Hepatocyte (in vitro differentiated cells): ENCODE data around the gene LASP1.
A peak's percentile ranks its signal among the peaks of the same experiment; 100 is the strongest.

ENCODE experiments used
- CTCF ChIP-seq: fragments of 200-600 bp; sonication (generic); IDR thresholded peaks from 2 replicates; pipeline ENCODE4 v1.5.1; 2016; ENCODE audit warnings: antibody characterized with exemption, mild to moderate bottlenecking; ENCODE audit not compliant: poor library complexity
- EZH2 ChIP-seq: fragments of 200-600 bp; sonication (generic); IDR thresholded peaks from 2 replicates; pipeline ENCODE4 v1.6.1; 2016; ENCODE audit warnings: antibody characterized with exemption, mild to moderate bottlenecking, borderline replicate concordance
- EZH2phosphoT487 ChIP-seq: fragments of 200-600 bp; sonication (generic); IDR thresholded peaks from one replicate; pipeline ENCODE4 v1.6.1; 2018; ENCODE audit warnings: antibody characterized with exemption, mild to moderate bottlenecking, low read depth, moderate library complexity; ENCODE audit not compliant: unreplicated experiment, severe bottlenecking

- TF ChIP-seq CTCF (peak; percentile 31), EZH2 (no peak), EZH2phosphoT487 (no peak)
These were observed 2.5 kb upstream of the LASP1 start for GRCh38 chr17:38867179-38867967.
